Karpas-422 (cell line): Measurements from ENCODE around the gene ACSF3. TPM values are rescaled to one million over a fixed set of nuclear protein-coding genes. Genes with fewer than 3 reads are reported as not detected.

ENCODE experiments used
- DNase-seq: peaks from one replicate; pipeline ENCODE4 v3.0.0-alpha.2; 2015
- H2AFZ ChIP-seq: fragments of 200-600 bp; sonication (generic); 2 replicates; pipeline ENCODE4 v1.6.1; 2014; ENCODE audit warnings: antibody characterized with exemption, low read length, mixed read lengths
- H3K27ac ChIP-seq: fragments of 200-600 bp; sonication (generic); 2 replicates; pipeline ENCODE4 v1.5.1; 2014; ENCODE audit warnings: mild to moderate bottlenecking, low read length, moderate library complexity
- H3K27me3 ChIP-seq: fragments of 200-600 bp; sonication (generic); 2 replicates; pipeline ENCODE4 v1.6.1; 2014; ENCODE audit warnings: low read length, mixed read lengths
- H3K36me3 ChIP-seq: fragments of 200-600 bp; sonication (generic); 2 replicates; pipeline ENCODE4 v1.6.1; 2014; ENCODE audit warnings: low read length, mixed read lengths; ENCODE audit not compliant: insufficient read depth
- H3K4me1 ChIP-seq: fragments of 200-600 bp; sonication (generic); 2 replicates; pipeline ENCODE4 v1.6.1; 2014; ENCODE audit warnings: mild to moderate bottlenecking, low read length, mixed read lengths
- H3K4me2 ChIP-seq: fragments of 200-600 bp; sonication (generic); 2 replicates; pipeline ENCODE4 v1.6.1; 2014; ENCODE audit warnings: low read length, low read depth, mild to moderate bottlenecking; ENCODE audit not compliant: poor library complexity, severe bottlenecking
- H3K4me3 ChIP-seq: fragments of 200-600 bp; sonication (generic); 2 replicates; pipeline ENCODE4 v1.5.1; 2014; ENCODE audit warnings: mild to moderate bottlenecking, antibody characterized with exemption, low read length, mixed read lengths
- H3K79me2 ChIP-seq: fragments of 200-600 bp; sonication (generic); 2 replicates; pipeline ENCODE4 v1.6.1; 2014; ENCODE audit warnings: mild to moderate bottlenecking, low read length, mixed read lengths
- H3K9ac ChIP-seq: fragments of 200-600 bp; sonication (generic); 2 replicates; pipeline ENCODE4 v1.6.0; 2014; ENCODE audit warnings: low read length
- H3K9me2 ChIP-seq: fragments of 200-600 bp; sonication (generic), shearing (Covaris generic); replicated peaks from 2 replicates; pipeline ENCODE4 v1.6.0; 2014; ENCODE audit warnings: mild to moderate bottlenecking, low read length, moderate library complexity; ENCODE audit not compliant: insufficient read depth
- H3K9me3 ChIP-seq: fragments of 300-700, 200-600 bp; sonication (generic); 2 replicates; pipeline ENCODE4 v1.6.1; 2014; ENCODE audit warnings: low read length, mixed read lengths
- H4K20me1 ChIP-seq: fragments of 200-600 bp; sonication (generic); 2 replicates; pipeline ENCODE4 v1.6.1; 2014; ENCODE audit warnings: mild to moderate bottlenecking, antibody characterized with exemption, low read length, low read depth; ENCODE audit not compliant: insufficient read depth
- total RNA-seq: library from RNA; depleted of rRNA; stranded (reverse); fragments of >200 nt; shearing (Covaris generic); gene quantifications from 2 replicates; pipeline ENCODE4 v1.2.3, GENCODE V29; 2014; ENCODE audit warnings: low replicate concordance

ACSF3 gene
- total RNA-seq, 1 experiment from 2014 or later = 30.4 TPM

DNA sequence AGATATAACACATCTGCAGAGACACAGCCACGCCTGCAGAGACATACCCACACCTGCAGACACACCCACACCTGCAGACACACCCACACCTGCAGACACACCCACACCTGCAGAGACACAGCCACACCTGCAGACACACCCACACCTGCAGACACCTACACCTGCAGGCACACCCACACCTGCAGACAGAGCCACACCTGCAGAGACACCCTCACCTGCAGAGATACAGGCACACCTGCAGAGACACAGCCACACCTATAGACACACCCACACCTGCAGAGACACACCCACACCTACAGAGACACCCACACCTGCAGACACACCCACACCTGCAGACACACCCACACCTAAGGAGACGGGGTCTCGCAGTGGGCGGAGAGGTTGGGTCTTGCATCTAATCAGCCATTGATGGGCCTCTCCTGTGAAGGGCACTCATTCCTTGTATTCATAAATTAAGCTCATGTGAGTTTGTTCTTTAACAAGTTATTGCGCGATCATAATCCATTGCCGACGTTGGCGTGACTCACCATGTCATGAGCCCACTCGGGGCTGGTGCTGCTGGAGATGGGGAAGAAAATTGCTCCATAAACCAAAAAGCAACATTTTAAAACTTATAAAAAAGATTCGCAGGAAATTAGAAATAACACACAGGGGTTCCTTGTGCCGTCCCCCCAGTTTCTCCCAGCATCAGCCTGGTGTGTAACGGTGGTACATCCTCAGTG is 49.0 kb downstream of the ACSF3 start:
- Histone ChIP-seq H3K27ac (no peak overlapping the region), H3K9me2 (no peaks in the 10 kb centered on the region), H3K4me3 (no peak overlapping the region), H3K4me1 (no peaks in the 10 kb centered on the region), H3K9me3 (no peaks in the 10 kb centered on the region), H3K36me3 (no peaks in the 10 kb centered on the region; the same call in 1 of the 2 replicates), H4K20me1 (no peaks in the 10 kb centered on the region), H3K79me2 (no peaks in the 10 kb centered on the region), H3K4me2 (no peak overlapping the region), H2AFZ (no peak overlapping the region), H3K9ac (no peak overlapping the region), H3K27me3 (no peaks in the 10 kb centered on the region)
- no peak for DNase-seq

DNA sequence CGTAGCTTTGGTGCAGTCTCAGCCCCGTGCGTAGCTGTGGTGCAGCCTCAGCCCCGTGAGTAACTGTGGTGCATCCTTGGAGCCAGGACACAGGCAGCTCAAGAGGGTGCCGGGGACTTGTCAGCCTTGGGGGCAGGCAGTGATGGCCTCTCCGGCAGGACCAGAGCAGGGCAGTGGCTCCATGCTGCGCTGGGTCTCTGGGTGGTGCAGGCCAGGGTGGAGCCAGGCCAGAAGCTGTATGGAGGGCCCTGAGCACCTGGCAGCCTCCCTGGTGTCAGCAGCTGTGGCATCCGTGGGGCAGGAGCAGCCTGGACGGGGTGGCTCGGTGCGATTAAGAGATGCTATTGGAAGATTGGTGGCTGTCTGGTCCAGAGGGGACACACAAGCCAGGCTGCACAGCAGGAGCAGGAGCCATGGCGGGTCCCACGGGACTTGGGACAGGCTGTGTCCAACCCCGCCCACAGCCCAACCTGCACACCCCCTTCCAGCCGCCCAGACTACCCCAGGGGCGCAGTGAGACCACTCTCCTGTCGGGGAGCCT is 49.6 kb downstream of the ACSF3 start:
- Histone ChIP-seq H3K27ac (no peak overlapping the region), H3K4me2 (no peak overlapping the region), H3K9me3 (no peaks in the 10 kb centered on the region), H3K79me2 (no peaks in the 10 kb centered on the region), H4K20me1 (no peaks in the 10 kb centered on the region), H3K4me1 (no peaks in the 10 kb centered on the region), H2AFZ (no peak overlapping the region), H3K9me2 (no peaks in the 10 kb centered on the region), H3K27me3 (no peaks in the 10 kb centered on the region), H3K9ac (no peak overlapping the region), H3K36me3 (no peaks in the 10 kb centered on the region; the same call in 1 of the 2 replicates), H3K4me3 (no peak overlapping the region)
- DNase-seq = no peak

DNA sequence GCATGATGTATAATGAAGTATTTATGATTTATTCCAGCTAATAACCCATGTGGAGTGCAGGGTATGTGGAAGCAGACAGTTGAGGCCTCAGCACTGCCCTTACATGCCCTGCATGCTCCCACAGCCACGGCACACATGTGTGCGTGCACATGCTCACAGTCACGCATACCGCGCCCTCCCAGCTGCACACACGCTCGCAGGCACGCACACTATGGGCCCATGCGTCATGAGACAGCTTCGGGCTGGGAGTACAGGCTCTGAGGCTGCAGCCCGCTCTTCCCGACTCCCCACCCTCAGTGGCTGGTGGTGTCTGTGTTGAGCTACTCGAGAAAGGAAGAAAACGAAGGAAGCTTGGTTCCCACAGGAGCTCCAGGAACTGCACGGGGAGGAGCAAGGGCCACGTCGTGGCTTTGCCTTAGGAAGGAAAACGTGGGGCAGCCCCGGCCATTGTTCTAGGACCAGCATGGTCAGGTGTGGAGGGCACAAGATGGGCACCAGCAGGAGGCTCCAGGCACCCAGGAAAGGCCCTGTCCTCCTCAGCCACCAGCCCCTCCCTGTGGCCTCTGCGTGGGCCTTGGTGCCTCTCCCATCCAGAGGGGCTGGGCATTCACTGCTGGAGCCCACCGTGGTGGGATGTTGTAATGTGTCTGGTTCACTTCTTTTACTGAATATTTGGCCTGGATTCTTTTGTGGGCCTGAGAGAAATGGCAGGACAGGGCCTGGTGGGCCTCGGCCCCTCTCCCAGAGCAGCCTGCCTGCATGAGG is 50.4 kb downstream of the ACSF3 start:
- no peaks in the 10 kb centered on the region for H3K9me3 ChIP-seq
- DNase-seq = no peak

DNA sequence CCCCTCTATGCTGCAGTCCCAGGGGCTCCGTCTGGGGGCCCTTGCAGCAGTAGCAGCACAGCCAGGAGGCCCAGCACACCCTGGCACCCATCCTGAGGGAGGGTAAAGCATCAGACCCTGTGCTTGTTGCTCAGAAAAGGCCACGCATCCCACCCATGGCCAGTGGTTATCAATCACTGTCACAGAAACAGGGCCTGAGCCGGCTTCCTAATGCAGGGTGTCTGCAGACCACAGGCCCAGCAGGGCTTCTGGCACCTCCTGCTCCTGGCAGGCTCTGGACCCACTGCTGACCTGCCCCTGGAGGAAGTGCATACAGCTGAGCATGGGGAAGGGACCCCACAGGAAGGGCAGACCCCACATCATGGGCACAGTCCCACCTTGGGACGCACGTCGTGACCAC is 51.0 kb downstream of the ACSF3 start:
- H3K36me3 ChIP-seq = peaks cover 8% of the 10 kb centered on the region
- H3K9ac ChIP-seq = no peak overlapping the region
- no peak for DNase-seq
- no peak overlapping the region for H3K27ac ChIP-seq
- H3K4me3 ChIP-seq = no peak overlapping the region
- H2AFZ ChIP-seq = no peak overlapping the region
- H3K9me3 ChIP-seq = no peaks in the 10 kb centered on the region
- no peaks in the 10 kb centered on the region for H3K4me1 ChIP-seq
- no peaks in the 10 kb centered on the region for H3K27me3 ChIP-seq
- H3K9me2 ChIP-seq = no peaks in the 10 kb centered on the region
- no peak overlapping the region for H3K4me2 ChIP-seq
- no peaks in the 10 kb centered on the region for H4K20me1 ChIP-seq
- H3K79me2 ChIP-seq = no peaks in the 10 kb centered on the region

More for the DNA sequence above, 50.4 kb downstream of the ACSF3 start:
- Histone ChIP-seq H4K20me1 (no peaks in the 10 kb centered on the region), H2AFZ (no peak overlapping the region), H3K4me3 (no peak overlapping the region), H3K4me1 (no peaks in the 10 kb centered on the region), H3K27ac (no peak overlapping the region), H3K9ac (no peak overlapping the region), H3K36me3 (peaks cover 4% of the 10 kb centered on the region; the same call in 1 of the 2 replicates), H3K9me2 (no peaks in the 10 kb centered on the region), H3K27me3 (no peaks in the 10 kb centered on the region), H3K4me2 (no peak overlapping the region), H3K79me2 (no peaks in the 10 kb centered on the region)

DNA sequence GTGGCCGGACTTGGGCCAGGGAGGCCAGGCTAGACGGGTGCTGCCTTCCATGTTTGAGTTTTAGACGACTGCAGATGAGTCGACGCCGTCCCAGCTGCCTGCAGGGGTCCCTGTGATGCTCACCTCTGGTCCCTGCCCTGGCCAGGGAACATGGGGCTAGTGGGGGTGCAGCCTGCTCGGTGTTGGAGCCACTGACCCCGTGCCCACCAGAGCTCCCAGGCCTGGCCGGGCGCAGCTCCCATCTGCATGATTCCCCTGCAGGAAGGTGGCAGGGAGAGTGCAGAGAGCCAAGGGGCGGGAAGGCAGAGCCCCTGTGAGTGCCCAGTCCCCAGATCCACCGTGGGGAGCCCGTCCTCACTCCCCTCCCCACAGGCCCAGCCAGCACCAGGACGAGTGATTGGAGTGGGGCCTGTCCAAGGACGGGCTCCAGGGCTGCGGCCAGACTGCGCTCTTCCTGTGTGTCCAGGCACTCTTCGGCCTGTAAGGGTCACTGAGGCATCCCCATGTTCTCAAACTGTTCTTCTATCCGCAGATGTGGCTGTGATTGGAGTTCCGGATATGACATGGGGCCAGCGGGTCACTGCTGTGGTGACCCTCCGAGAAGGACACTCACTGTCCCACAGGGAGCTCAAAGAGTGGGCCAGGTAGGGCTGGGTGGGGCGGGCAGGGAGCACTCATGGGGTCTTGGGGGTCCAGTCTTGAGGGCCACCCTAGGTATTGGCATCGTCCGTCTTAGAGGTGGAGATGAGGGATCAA is 51.9 kb downstream of the ACSF3 start:
- no peaks in the 10 kb centered on the region for H3K27me3 ChIP-seq
- no peak overlapping the region for H3K4me2 ChIP-seq
- H3K27ac ChIP-seq = no peak overlapping the region
- H3K4me3 ChIP-seq = no peak overlapping the region
- no peaks in the 10 kb centered on the region for H4K20me1 ChIP-seq
- H3K9ac ChIP-seq = no peak overlapping the region
- H3K36me3 ChIP-seq = peaks cover 8% of the 10 kb centered on the region
- no peak overlapping the region for H2AFZ ChIP-seq
- H3K4me1 ChIP-seq = no peaks in the 10 kb centered on the region
- no peaks in the 10 kb centered on the region for H3K9me2 ChIP-seq
- no peaks in the 10 kb centered on the region for H3K79me2 ChIP-seq
- no peaks in the 10 kb centered on the region for H3K9me3 ChIP-seq
- no peak for DNase-seq

DNA sequence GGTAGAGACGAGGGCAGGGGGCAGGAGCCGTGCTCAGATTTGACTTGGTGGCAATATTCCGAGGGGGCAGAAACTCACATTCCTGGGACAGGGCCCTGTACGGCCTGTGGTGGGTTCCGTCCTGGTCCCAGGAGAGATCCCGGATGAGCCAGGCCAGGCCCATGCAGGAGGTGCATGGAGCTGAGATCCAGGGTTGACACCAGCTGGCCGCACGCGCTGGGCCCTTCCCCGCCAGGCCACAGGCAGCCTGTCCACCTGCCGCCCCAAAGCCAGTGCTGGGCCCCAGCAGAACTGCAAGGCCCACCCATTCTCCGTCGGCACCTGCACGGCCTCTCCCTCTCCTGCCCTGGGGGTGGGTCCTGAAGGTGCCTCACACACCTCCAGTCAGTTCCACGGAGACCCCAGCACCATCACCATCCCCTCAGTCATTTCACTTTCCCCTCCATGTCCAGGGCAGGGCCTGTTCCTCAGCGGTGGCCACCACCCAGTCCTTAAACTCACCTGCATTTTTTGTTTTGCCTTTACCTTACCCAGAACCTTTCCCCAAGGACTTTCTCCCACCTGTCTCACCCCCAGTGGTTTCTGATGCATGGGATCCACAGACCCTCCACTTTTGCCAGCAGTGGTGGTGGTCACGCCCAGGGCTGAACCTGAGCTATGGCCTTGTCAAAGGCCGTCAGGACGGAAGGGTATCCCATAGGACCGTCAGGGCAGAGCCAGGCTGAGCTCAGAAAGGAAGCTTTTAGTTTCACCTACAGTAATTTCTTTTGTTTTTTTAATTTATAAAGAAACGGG is 52.8 kb downstream of the ACSF3 start:
- Histone ChIP-seq H3K4me2 (no peak overlapping the region), H3K79me2 (no peaks in the 10 kb centered on the region), H3K9me2 (no peaks in the 10 kb centered on the region), H2AFZ (no peak overlapping the region), H4K20me1 (no peaks in the 10 kb centered on the region), H3K4me1 (no peaks in the 10 kb centered on the region), H3K9ac (no peak overlapping the region), H3K36me3 (peaks cover 8% of the 10 kb centered on the region), H3K4me3 (no peak overlapping the region), H3K9me3 (no peaks in the 10 kb centered on the region), H3K27me3 (no peaks in the 10 kb centered on the region), H3K27ac (no peak overlapping the region)
- no peak for DNase-seq

DNA sequence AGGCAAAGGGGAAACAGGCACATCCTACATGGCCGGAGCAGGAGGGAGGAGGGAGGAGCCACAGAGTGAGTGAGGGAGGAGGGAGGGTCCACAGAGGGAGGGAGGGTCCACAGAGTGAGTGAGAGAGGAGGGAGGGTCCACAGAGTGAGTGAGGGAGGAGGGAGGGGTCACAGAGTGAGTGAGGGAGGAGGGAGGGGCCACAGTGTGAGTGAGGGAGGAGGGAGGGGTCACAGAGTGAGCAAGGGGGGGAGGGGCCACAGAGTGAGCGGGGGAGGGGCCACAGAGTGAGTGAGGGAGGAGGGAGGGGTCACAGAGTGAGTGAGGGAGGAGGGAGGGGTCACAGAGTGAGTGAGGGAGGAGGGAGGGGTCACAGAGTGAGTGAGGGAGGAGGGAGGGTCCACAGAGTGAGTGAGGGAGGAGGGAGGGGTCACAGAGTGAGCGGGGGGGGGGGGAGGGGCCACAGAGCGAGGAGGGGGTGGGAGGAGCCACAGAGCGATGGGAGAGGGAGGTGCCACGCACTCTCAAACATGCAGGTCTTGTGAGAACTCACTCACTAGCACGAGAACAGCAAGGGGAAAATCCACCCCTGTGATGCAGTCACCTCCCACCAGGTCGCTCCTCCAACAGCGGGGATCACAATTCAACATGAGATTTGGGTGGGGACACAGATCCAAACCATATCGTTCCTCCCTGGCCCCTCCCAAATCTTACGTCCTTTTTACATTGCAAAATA is 53.6 kb downstream of the ACSF3 start:
- Histone ChIP-seq H3K4me3 (no peak overlapping the region), H3K9me2 (no peaks in the 10 kb centered on the region), H3K36me3 (peaks cover 8% of the 10 kb centered on the region), H3K9ac (no peak overlapping the region), H4K20me1 (no peaks in the 10 kb centered on the region), H3K4me1 (no peaks in the 10 kb centered on the region), H3K9me3 (no peaks in the 10 kb centered on the region), H3K27me3 (no peaks in the 10 kb centered on the region), H3K79me2 (no peaks in the 10 kb centered on the region), H2AFZ (no peak overlapping the region), H3K27ac (no peak overlapping the region), H3K4me2 (no peak overlapping the region)
- peak; percentile 72 for DNase-seq
